B cell (primary cell): ENCODE measurements around the gene SPECC1L. TPM values are rescaled to one million over a fixed set of nuclear protein-coding genes. Genes with fewer than 3 reads are reported as not detected.

Experiments used
- ATAC-seq: fragments of 200-7000 bp; cut with Tn5 transposase; one replicate; pipeline ENCODE4 v1.10.0; 2021; ENCODE audit warnings: low read depth, mild to moderate bottlenecking, moderate number of reproducible peaks, moderate library complexity
- CTCF ChIA-PET: fragments of 350-600 bp; sonication (Branson Sonifier 250); formaldehyde crosslinking; loops from one replicate; lab custom pipeline; 2021; ENCODE audit warnings: antibody characterized with exemption, inconsistent platforms; lab: Charles Lee
- POLR2A ChIA-PET: fragments of 350-600 bp; sonication (Branson Sonifier 250); formaldehyde crosslinking; loops from one replicate; lab custom pipeline; 2021; ENCODE audit warnings: antibody characterized with exemption; lab: Charles Lee
- DNase-seq: peaks from one replicate; pipeline ENCODE4 v3.0.0; 2013
- H2AFZ ChIP-seq: 2 replicates; pipeline ENCODE4 v1.6.1; 2012; ENCODE audit warnings: mild to moderate bottlenecking, low read depth, low read length; ENCODE audit not compliant: insufficient read depth, poor library complexity, severe bottlenecking
- H3K27ac ChIP-seq, 2 donors: 1 replicate in 1 of 2; 2 replicates in 1 of 2; pipeline ENCODE4 v1.5.1; 2012 to 2013; ENCODE audit warnings: low read length in 2 of 2, mild to moderate bottlenecking in 2 of 2, moderate library complexity in 1 of 2
- H3K27me3 ChIP-seq, 4 experiments: fragments of 200-600 bp in 1 of 4; sonication (generic) in 1 of 4; replicated peaks in 1 of 4; 1 replicate in 2 of 4; 2 replicates in 2 of 4; pipeline versions ENCODE4 v1.6.1 to v1.7.0; 2013 to 2016; ENCODE audit warnings: low read length in 3 of 4, mild to moderate bottlenecking in 2 of 4, mixed read lengths in 1 of 4, moderate library complexity in 1 of 4; ENCODE audit not compliant: insufficient read depth in 4 of 4, control insufficient read depth in 3 of 4; ENCODE audit errors: control extremely low read depth in 1 of 4
- H3K36me3 ChIP-seq, 2 experiments: replicated peaks in 1 of 2; 1 replicate in 1 of 2; 2 replicates in 1 of 2; pipeline versions ENCODE4 v1.6.1 to v1.7.1; 2013; ENCODE audit warnings: low read length in 1 of 2; ENCODE audit not compliant: insufficient read depth in 2 of 2, control insufficient read depth in 1 of 2; ENCODE audit errors: control extremely low read depth in 1 of 2, extremely low read depth in 1 of 2
- H3K4me1 ChIP-seq, 2 donors: fragments of 200-600 bp in 1 of 2; sonication (generic) in 1 of 2; 1 replicate in 1 of 2; 2 replicates in 1 of 2; pipeline versions ENCODE4 v1.5.1 to v1.6.1; 2013 to 2017; ENCODE audit warnings: low read length in 2 of 2; ENCODE audit not compliant: control insufficient read depth in 2 of 2, insufficient read depth in 2 of 2
- H3K4me2 ChIP-seq: replicated peaks from 2 replicates; pipeline ENCODE3; 2012; ENCODE audit warnings: mild to moderate bottlenecking, low read depth, low read length; ENCODE audit not compliant: poor library complexity, severe bottlenecking
- H3K4me3 ChIP-seq, 5 experiments: fragments of 200-600 bp in 1 of 5; sonication (generic) in 1 of 5; 1 replicate in 3 of 5; 2 replicates in 2 of 5; pipeline versions ENCODE4 v1.5.1 to v1.7.0; 2011 to 2016; ENCODE audit warnings: low read length in 4 of 5, mild to moderate bottlenecking in 4 of 5, low read depth in 2 of 5, control low read depth in 1 of 5, moderate library complexity in 1 of 5; ENCODE audit not compliant: insufficient read depth in 1 of 5; ENCODE audit errors: control extremely low read depth in 1 of 5, extremely low read depth in 1 of 5
- H3K79me2 ChIP-seq: fragments of 200-600 bp; sonication (generic); one replicate; pipeline ENCODE4 v1.6.0; 2016; ENCODE audit warnings: low read length; ENCODE audit not compliant: control insufficient read depth, insufficient read depth
- H3K9ac ChIP-seq: fragments of 200-600 bp; sonication (generic); 2 replicates; pipeline ENCODE4 v1.6.1; 2017; ENCODE audit warnings: mild to moderate bottlenecking, low read length, moderate library complexity
- H3K9me3 ChIP-seq, 3 donors: one replicate each; pipeline versions ENCODE4 v1.6.1 to v1.7.1; 2013; ENCODE audit warnings: low read length in 2 of 3; ENCODE audit not compliant: control insufficient read depth in 2 of 3, insufficient read depth in 1 of 3; ENCODE audit errors: control extremely low read depth in 1 of 3
- H4K20me1 ChIP-seq: 2 replicates; pipeline ENCODE4 v1.6.0; 2012; ENCODE audit warnings: mild to moderate bottlenecking, low read length; ENCODE audit not compliant: insufficient read depth, control insufficient read depth, poor library complexity, severe bottlenecking
- H3K27ac Mint-ChIP-seq: one replicate; pipeline ENCODE4 v1.8.0; 2021; ENCODE audit warnings: mixed read lengths
- H3K27me3 Mint-ChIP-seq: one replicate; pipeline ENCODE4 v1.8.0; 2021; ENCODE audit warnings: mixed read lengths
- H3K4me1 Mint-ChIP-seq: one replicate; pipeline ENCODE4 v1.8.0; 2021; ENCODE audit warnings: mixed read lengths
- H3K4me3 Mint-ChIP-seq: one replicate; pipeline ENCODE4 v1.8.0; 2021; ENCODE audit warnings: mixed read lengths
- H3K9me3 Mint-ChIP-seq: one replicate; pipeline ENCODE4 v1.8.0; 2022; ENCODE audit warnings: mixed read lengths; ENCODE audit not compliant: insufficient read depth
- EZH2 ChIP-seq: IDR thresholded peaks from 2 replicates; pipeline ENCODE4 v1.6.1; 2012; ENCODE audit warnings: borderline replicate concordance, low read depth, mild to moderate bottlenecking, moderate library complexity, low read length; ENCODE audit not compliant: insufficient read depth, poor library complexity, severe bottlenecking
- WGBS: methylation state at CpG from one replicate; pipeline ENCODE4 v1.1.5; 2013; ENCODE audit warnings: missing lambda C conversion rate; ENCODE audit not compliant: insufficient coverage; 5-methylcytosine and 5-hydroxymethylcytosine counted together
- intact Hi-C: fragments of 100-400 bp; cut with micrococcal nuclease; formaldehyde crosslinking; loops from one replicate; pipeline ENCODE4 v1.10.0; 2022
- polyA plus RNA-seq: library from polyadenylated mRNA; depleted of rRNA; stranded (reverse); fragments of >200 nt; gene quantifications from 2 replicates; pipeline ENCODE4 v1.2.3, GENCODE V29; 2012
- total RNA-seq, 2 donors: library from RNA; stranded (reverse); fragments of 120-200 nt in 1 of 2; gene quantifications; 1 replicate in 1 of 2; 2 replicates in 1 of 2; pipeline versions ENCODE4 v1.2.3 to v1.2.4, GENCODE V29; 2013 to 2022
- TF ChIP-seq, protein P1 (sequence below): fragments of 200-600 bp; IDR thresholded peaks from one replicate; pipeline ENCODE4 v1.8.0; 2022; ENCODE audit warnings: antibody characterized with exemption, mild to moderate bottlenecking

SPECC1L gene
- total and polyA plus RNA-seq, 2 donors (not counting 1 experiment from before 2014, with no cell fraction given): 14.4 to 85.3 TPM

- ChIA-PET POLR2A (interaction anchor here (4.8 kb wide), 1 partner anchor 11 kb away, joined by 42 read pairs; the partner anchor contains the start of gene ADORA2A), CTCF (interaction anchor here (0.9 to 8.3 kb wide), 12 partner anchors 9 to 77 kb away, joined by 3 to 147 read pairs (median 4); partner anchors contain the start of gene ADORA2A)
- Histone ChIP-seq H2AFZ (no peak overlapping the region), H3K9me3 (no peaks in the 10 kb centered on the region), H3K4me3 (peak overlapping the region in 3 of 5 experiments; percentile 8 to 17 (median 8)), H4K20me1 (peaks cover 29% of the 10 kb centered on the region), H3K9ac (peak overlapping the region; percentile 18), H3K27ac (peak overlapping the region; percentile 98 to 99), H3K4me1 (peaks cover 66 to 74% of the 10 kb centered on the region in 2 donors), H3K36me3 (peaks cover 3 to 49% of the 10 kb centered on the region in 2 experiments), H3K4me2 (peak overlapping the region; percentile 78), H3K79me2 (peaks cover 76% of the 10 kb centered on the region), H3K27me3 (no peaks in the 10 kb centered on the region)
- H3K27me3 Mint-ChIP-seq: no peaks in the 10 kb centered on the region
- peaks cover 74% of the 10 kb centered on the region for H3K4me1 Mint-ChIP-seq
- ATAC-seq: peak; percentile 29
- DNase-seq: peak; percentile 78
- intact Hi-C loops: loop anchor here (1.0 to 10.0 kb wide), 4 partner anchors 11 to 1127 kb away; partner anchors contain the start of genes ADORA2A, DERL3 and GRK3
- TF ChIP-seq EZH2: no peak
- TF ChIP-seq, protein P1, sequence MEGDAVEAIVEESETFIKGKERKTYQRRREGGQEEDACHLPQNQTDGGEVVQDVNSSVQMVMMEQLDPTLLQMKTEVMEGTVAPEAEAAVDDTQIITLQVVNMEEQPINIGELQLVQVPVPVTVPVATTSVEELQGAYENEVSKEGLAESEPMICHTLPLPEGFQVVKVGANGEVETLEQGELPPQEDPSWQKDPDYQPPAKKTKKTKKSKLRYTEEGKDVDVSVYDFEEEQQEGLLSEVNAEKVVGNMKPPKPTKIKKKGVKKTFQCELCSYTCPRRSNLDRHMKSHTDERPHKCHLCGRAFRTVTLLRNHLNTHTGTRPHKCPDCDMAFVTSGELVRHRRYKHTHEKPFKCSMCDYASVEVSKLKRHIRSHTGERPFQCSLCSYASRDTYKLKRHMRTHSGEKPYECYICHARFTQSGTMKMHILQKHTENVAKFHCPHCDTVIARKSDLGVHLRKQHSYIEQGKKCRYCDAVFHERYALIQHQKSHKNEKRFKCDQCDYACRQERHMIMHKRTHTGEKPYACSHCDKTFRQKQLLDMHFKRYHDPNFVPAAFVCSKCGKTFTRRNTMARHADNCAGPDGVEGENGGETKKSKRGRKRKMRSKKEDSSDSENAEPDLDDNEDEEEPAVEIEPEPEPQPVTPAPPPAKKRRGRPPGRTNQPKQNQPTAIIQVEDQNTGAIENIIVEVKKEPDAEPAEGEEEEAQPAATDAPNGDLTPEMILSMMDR: peak; percentile 19
- no peaks in the 10 kb centered on the region for H3K9me3 Mint-ChIP-seq
- H3K27ac Mint-ChIP-seq: peak overlapping the region; percentile 96
- peak overlapping the region; percentile 67 for H3K4me3 Mint-ChIP-seq
- WGBS: 14% methylated on average over 4 of the region's 5 CpGs
Observed at GRCh38 chr22:24437741-24438328, 167.2 kb downstream of the SPECC1L start.

DNA sequence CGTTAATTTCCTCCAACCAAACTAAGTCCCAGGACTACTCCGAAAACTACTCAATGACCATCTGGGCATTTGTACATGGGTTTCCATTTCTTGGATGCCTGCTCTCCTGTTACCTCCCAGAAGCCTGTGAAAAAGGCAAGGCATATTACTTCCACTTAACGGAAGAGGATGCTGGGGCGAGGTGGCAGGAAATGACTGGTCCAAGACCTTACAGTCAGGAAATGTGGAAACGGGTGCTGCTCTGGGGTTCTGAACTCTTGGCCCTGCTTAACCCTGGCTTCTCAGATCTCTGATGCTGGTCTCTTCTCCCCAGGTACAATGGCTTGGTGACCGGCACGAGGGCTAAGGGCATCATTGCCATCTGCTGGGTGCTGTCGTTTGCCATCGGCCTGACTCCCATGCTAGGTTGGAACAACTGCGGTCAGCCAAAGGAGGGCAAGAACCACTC lies 169.7 kb downstream of the SPECC1L start:
- ChIA-PET CTCF (interaction anchor here (1.5 kb wide), 1 partner anchor 16 kb away, joined by 3 read pairs; no protein-coding TSS in a partner anchor), POLR2A (no interaction called here)
- WGBS: 93% methylated on average over 10 of the region's 10 CpGs

More for the DNA sequence above, 169.7 kb downstream of the SPECC1L start:
- peaks cover 47% of the 10 kb centered on the region for H4K20me1 ChIP-seq
- H2AFZ ChIP-seq: no peak overlapping the region
- H3K79me2 ChIP-seq: peaks cover 90% of the 10 kb centered on the region
- no peak for TF ChIP-seq EZH2
- TF ChIP-seq, protein P1: no peak
- no peaks in the 10 kb centered on the region for H3K9me3 ChIP-seq
- H3K4me2 ChIP-seq: no peak overlapping the region
- DNase-seq (no peak), ATAC-seq (no peak)
- intact Hi-C loops: no loop called here
- Mint-ChIP-seq H3K4me3 (no peak overlapping the region), H3K27ac (peak overlapping the region; percentile 68), H3K4me1 (peaks cover 54% of the 10 kb centered on the region), H3K9me3 (no peaks in the 10 kb centered on the region), H3K27me3 (no peaks in the 10 kb centered on the region)
- H3K27ac ChIP-seq: peak overlapping the region in 1 of 2 donors; percentile 98
- H3K4me3 ChIP-seq: no peak overlapping the region
- peaks cover 7 to 56% of the 10 kb centered on the region in 2 experiments for H3K36me3 ChIP-seq
- H3K4me1 ChIP-seq: peaks cover 42 to 49% of the 10 kb centered on the region in 2 donors
- H3K27me3 ChIP-seq: no peaks in the 10 kb centered on the region
- no peak overlapping the region for H3K9ac ChIP-seq
